Rectal smooth muscle tissue (tissue), 1 donor: ENCODE measurements around the gene LRSAM1.
A peak's percentile ranks its signal among the peaks of the same experiment; 100 is the strongest.

Experiments used
- H3K27ac ChIP-seq: one replicate; pipeline ENCODE4 v1.7.0; 2013; ENCODE audit warnings: low read depth, low read length, inconsistent platforms
- H3K27me3 ChIP-seq: one replicate; pipeline ENCODE4 v1.7.0; 2013; ENCODE audit warnings: low read length; ENCODE audit not compliant: control insufficient read depth, insufficient read depth
- H3K36me3 ChIP-seq: one replicate; pipeline ENCODE4 v1.7.0; 2013; ENCODE audit warnings: low read length; ENCODE audit not compliant: control insufficient read depth, insufficient read depth
- H3K4me1 ChIP-seq: one replicate; pipeline ENCODE4 v1.7.0; 2013; ENCODE audit warnings: low read length; ENCODE audit not compliant: control insufficient read depth, insufficient read depth
- H3K4me3 ChIP-seq: one replicate; pipeline ENCODE4 v1.7.0; 2013; ENCODE audit warnings: low read length
- H3K9ac ChIP-seq: one replicate; pipeline ENCODE4 v1.7.0; 2013; ENCODE audit warnings: low read length

Gene LRSAM1

GRCh38 chr9:127474592-127474991, 23.3 kb downstream of the LRSAM1 start:
- H3K36me3 ChIP-seq, result peaks cover 15% of the 10 kb centered on the region
- H3K4me1 ChIP-seq, result no peaks in the 10 kb centered on the region
- no peak overlapping the region for H3K9ac ChIP-seq
- no peaks in the 10 kb centered on the region for H3K27me3 ChIP-seq
- H3K4me3 ChIP-seq, result no peak overlapping the region
- H3K27ac ChIP-seq, result no peak overlapping the region

DNA sequence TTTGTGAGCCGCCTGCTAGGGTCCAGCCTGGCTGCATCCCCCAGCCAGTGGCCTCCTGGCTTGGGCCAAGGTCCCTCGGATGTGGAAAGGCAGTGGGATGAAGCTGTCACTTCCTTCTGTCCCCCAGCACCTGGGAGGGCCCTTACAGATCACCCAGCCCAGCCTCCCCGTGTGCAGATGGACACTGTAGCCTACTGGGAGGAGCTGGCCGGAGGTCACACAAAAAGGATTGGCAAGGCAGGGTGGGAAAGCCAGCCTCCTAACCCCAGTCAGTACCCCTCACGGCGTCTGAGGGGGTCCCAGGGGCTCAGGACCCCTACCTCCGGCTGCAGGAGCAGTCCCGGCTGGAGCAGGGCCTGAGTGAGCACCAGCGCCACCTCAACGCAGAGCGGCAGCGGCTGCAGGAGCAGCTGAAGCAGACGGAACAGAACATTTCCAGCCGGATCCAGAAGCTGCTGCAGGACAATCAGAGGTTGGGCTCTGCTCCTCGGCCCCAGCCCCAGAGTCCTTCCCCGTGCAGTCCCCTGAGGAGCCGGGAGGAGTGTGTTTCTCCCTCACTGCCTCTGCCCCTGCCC, 28.3 kb downstream of the LRSAM1 start:
- Histone ChIP-seq H3K4me3 (no peak overlapping the region), H3K27ac (no peak overlapping the region), H3K4me1 (no peaks in the 10 kb centered on the region), H3K9ac (no peak overlapping the region), H3K27me3 (no peaks in the 10 kb centered on the region), H3K36me3 (peaks cover 26% of the 10 kb centered on the region)

DNA sequence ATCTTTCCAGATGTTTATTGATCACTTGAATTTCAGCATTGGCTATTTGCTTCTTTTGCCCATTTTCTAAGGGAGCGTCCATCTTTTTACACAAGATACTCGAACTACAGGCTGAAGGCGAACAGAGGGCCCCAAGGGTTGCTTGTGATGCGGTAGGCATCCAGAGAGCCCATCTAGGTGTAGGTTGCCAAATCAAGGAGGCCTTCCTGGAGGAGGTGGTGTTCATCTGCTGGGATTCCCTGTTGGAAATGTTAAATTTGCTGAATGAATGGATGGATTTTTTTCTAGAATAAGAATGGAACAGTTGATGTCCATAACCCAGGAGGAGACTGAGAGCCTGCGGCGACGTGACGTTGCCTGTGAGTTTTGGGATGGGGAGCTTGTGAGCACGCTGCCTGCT, 31.4 kb downstream of the LRSAM1 start:
- Histone ChIP-seq H3K4me1 (no peaks in the 10 kb centered on the region), H3K4me3 (no peak overlapping the region), H3K36me3 (peaks cover 35% of the 10 kb centered on the region), H3K27me3 (no peaks in the 10 kb centered on the region), H3K9ac (no peak overlapping the region), H3K27ac (no peak overlapping the region)

DNA sequence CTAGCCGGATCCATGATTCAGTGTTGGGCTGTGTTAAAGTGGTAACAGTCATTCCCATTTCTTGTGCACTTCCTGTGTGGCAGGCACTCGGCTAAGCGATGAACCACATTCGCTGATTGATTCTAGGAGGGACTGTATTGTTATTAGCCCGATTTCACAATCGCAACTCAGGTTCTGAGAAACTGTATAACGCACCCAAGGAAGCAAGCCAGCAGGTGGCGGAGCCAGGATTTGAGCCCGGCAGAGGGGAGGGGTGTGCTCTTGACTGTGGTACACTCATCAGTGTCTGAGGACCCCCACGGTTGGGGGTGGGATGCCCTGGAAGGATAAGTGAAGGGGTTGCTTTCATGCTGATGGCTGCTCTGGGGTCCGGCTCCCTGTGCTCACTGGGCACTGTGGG, 34.7 kb downstream of the LRSAM1 start:
- Histone ChIP-seq H3K4me3 (no peak overlapping the region), H3K36me3 (peaks cover 25% of the 10 kb centered on the region), H3K4me1 (no peaks in the 10 kb centered on the region), H3K27me3 (no peaks in the 10 kb centered on the region), H3K9ac (no peak overlapping the region), H3K27ac (no peak overlapping the region)

GRCh38 chr9:127488946-127489345, 37.6 kb downstream of the LRSAM1 start:
- no peak overlapping the region for H3K9ac ChIP-seq
- no peaks in the 10 kb centered on the region for H3K4me1 ChIP-seq
- peaks cover 35% of the 10 kb centered on the region for H3K36me3 ChIP-seq

GRCh38 chr9:127489471-127490115, 38.3 kb downstream of the LRSAM1 start:
- H3K27me3 ChIP-seq, result no peaks in the 10 kb centered on the region
- H3K9ac ChIP-seq, result no peak overlapping the region
- H3K36me3 ChIP-seq, result peaks cover 35% of the 10 kb centered on the region
- no peaks in the 10 kb centered on the region for H3K4me1 ChIP-seq
- H3K27ac ChIP-seq, result no peak overlapping the region
- H3K4me3 ChIP-seq, result no peak overlapping the region

More at GRCh38 chr9:127488946-127489345, 37.6 kb downstream of the LRSAM1 start:
- Histone ChIP-seq H3K27ac (no peak overlapping the region), H3K27me3 (no peaks in the 10 kb centered on the region), H3K4me3 (no peak overlapping the region)

DNA sequence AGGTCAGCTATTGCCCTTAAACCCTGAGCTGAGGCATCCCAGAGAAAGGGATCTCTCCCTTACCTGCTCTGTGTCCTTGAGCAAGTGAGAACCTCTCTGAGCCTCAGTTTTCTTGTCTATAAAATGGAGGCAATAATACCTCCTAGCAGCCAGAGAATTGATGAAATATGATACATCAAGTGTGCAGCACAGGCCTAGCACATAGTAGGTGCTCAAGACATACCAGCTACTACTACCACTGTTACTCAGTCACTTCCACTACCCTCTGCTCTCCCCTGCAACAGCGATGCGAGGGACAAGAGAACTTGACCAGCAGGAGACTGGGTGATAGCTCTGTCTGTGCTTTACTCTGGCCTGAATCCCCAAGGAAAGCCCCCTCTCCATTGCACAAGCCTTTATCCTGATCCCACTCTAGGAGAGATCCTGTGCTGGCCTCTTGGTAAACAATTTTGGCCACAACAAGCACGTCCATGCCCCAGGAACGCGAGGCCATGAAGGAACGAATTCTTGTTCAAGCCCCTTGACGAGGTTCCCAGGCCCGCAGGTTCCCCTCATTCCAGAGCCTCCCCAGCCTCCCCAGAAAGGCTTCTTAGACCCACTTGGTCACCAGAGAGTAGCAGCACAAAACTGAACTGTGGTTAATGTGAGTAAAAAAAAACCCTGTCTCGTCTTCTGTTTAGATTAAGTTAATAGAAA, 39.4 kb downstream of the LRSAM1 start:
- Histone ChIP-seq H3K27me3 (no peaks in the 10 kb centered on the region), H3K9ac (no peak overlapping the region), H3K36me3 (peaks cover 33% of the 10 kb centered on the region), H3K27ac (no peak overlapping the region), H3K4me1 (peaks cover 5% of the 10 kb centered on the region), H3K4me3 (no peak overlapping the region)

DNA sequence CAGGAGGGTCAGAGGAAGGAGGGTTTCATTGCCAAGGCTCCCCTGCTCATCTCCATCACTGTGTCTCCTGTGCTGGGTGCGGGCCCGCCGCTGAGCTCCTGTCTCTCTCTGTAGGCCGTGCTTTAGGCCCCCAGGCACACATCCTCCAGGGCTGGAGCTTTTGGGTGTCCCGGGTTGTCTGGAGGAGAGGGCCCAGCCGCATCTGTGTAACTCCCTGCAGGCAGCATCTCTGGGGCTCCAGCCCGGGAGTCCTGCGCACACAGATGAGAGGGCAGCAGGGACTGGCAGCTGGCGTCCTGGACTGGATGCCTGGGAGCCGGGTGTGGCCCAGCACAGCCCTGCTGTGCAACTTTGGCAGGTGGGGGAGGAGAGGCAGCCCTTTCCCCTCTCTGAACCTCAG, 40.2 kb downstream of the LRSAM1 start:
- Histone ChIP-seq H3K27me3 (no peaks in the 10 kb centered on the region), H3K36me3 (peaks cover 32% of the 10 kb centered on the region), H3K27ac (no peak overlapping the region), H3K9ac (no peak overlapping the region), H3K4me3 (no peak overlapping the region), H3K4me1 (peaks cover 8% of the 10 kb centered on the region)

DNA sequence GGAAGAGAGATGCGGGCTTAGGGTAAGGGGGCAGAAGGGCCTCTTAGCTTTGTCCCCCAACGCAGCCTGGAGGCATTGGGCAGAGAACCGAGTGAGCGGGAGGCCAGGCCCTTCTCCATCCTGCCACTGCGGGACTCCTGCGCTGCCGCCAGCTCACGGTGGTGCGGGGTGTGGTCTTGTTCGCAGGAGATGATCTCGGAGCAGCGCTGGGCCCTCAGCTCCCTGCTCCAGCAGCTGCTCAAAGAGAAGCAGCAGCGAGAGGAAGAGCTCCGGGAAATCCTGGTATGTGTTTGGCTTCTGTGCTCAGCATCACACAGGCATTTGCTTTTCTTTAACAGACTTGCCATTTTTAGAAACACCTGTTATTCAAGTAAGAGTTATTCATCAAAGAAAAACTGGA, 41.3 kb downstream of the LRSAM1 start:
- no peak overlapping the region for H3K9ac ChIP-seq
- peaks cover 8% of the 10 kb centered on the region for H3K4me1 ChIP-seq
- H3K36me3 ChIP-seq, result peaks cover 39% of the 10 kb centered on the region
- no peak overlapping the region for H3K27ac ChIP-seq
- H3K4me3 ChIP-seq, result no peak overlapping the region
- H3K27me3 ChIP-seq, result no peaks in the 10 kb centered on the region

GRCh38 chr9:127493592-127494303, 42.4 kb downstream of the LRSAM1 start:
- peaks cover 43% of the 10 kb centered on the region for H3K36me3 ChIP-seq
- H3K9ac ChIP-seq, result no peak overlapping the region
- no peaks in the 10 kb centered on the region for H3K27me3 ChIP-seq
- H3K27ac ChIP-seq, result peak overlapping the region; percentile 88
- H3K4me1 ChIP-seq, result peaks cover 8% of the 10 kb centered on the region
- no peak overlapping the region for H3K4me3 ChIP-seq

DNA sequence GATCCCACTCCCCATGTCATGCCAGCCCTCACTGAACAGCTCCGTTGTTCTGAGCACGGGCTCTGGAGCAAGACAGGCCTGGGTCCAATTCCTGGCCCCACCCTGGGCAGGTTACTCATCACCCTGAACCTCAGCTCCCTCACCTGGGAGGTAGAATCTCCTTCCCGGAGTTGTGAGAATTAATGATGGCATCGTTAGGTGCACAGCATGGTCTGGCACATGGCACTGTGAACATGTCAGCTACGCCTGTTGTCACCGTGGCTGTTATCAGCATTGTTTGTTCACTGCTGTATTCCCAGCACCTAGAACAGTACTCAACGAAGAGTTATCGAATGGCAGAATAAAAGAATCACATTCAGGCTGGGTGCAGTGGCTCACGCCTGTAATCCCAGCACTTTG, 43.0 kb downstream of the LRSAM1 start:
- Histone ChIP-seq H3K27me3 (no peaks in the 10 kb centered on the region), H3K9ac (no peak overlapping the region), H3K27ac (peak overlapping the region; percentile 88), H3K4me1 (peaks cover 8% of the 10 kb centered on the region), H3K36me3 (peaks cover 40% of the 10 kb centered on the region), H3K4me3 (no peak overlapping the region)

DNA sequence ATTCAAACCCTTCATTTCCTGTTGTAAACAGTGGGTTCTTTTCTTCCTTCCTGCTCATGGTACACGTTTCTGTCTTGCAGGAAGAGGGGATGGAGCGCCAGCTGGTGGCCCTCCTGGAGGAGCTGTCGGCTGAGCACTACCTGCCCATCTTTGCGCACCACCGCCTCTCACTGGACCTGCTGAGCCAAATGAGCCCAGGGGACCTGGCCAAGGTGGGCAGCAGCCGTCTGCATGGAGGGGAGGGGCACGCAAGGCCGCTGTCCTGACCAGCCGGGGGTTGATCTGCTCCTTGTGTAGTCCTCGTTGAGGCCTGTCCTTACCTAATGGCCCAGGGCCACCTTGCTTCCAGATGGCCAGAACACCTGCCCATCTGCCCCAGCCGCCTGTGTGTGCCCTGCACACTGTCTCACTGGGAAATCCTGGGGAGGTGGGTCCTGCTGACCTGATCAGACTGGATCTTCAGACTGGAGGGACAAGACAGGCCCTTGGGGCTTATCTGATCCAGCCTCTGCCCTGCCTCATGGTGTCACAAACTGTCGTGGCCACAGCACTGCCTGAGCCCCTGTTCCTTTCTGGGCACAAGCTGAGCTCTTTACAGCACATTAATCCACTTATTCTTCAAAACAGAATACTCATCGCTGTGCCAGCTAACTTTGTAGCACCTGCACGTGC, 44.7 kb downstream of the LRSAM1 start:
- H3K27ac ChIP-seq, result peak overlapping the region; percentile 88
- no peak overlapping the region for H3K9ac ChIP-seq
- peaks cover 34% of the 10 kb centered on the region for H3K36me3 ChIP-seq
- H3K4me1 ChIP-seq, result peaks cover 8% of the 10 kb centered on the region
- no peaks in the 10 kb centered on the region for H3K27me3 ChIP-seq
- H3K4me3 ChIP-seq, result no peak overlapping the region
